GM21515 (cell line): ENCODE results near the gene VENTX.
A peak's percentile ranks its signal among the peaks of the same experiment; 100 is the strongest.

Experiments
- ATAC-seq: cut with Tn5 transposase; IDR thresholded peaks from one replicate; pipeline ENCODE4 v1.9.1; 2021; ENCODE audit not compliant: unreplicated experiment

The VENTX gene

GRCh38 chr10:133270773-133271297 is 33.2 kb downstream of the VENTX start:
- ATAC-seq = no peak

DNA sequence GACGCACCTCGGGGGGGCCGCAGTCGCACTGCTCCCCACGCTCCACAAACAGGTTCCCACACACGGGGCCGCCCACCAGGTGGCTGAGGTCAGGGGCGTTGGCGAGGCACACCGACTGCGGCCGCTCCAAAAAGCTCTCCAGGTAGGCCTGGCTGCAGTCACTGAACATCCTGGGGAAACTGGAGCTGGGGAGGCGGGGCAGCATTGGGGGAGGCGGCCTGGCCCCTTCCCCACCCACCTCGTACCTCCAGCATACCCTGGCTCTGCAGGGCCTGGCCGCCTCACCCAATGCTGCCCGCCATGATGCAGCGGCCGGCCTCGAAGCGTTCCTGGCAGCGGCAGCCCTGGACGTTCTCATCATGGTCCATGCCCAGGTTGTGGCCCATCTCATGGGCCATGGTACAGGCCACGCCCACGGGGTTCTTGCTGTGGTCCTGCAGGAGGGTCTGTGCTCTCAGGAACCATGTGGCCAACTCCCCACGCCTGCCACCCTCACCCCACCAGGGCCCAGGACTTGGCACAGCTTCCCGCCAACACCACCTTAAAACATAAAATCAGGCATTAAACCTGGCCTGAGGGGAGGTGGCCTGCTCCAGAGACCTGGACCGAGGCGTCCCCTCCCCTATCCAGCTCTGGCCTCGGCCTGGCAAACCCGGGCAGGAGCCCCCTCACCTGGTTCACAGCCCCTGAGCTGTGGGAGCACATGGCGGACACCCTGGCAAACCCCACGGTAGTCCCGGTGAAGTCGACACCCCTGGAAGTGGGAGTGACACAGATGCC is 34.1 kb downstream of the VENTX start:
- ATAC-seq = no peak

- ATAC-seq = no peak
These were observed 34.8 kb downstream of the VENTX start for GRCh38 chr10:133272301-133272963.

GRCh38 chr10:133272964-133273420 is 35.3 kb downstream of the VENTX start:
- ATAC-seq = no peak

DNA sequence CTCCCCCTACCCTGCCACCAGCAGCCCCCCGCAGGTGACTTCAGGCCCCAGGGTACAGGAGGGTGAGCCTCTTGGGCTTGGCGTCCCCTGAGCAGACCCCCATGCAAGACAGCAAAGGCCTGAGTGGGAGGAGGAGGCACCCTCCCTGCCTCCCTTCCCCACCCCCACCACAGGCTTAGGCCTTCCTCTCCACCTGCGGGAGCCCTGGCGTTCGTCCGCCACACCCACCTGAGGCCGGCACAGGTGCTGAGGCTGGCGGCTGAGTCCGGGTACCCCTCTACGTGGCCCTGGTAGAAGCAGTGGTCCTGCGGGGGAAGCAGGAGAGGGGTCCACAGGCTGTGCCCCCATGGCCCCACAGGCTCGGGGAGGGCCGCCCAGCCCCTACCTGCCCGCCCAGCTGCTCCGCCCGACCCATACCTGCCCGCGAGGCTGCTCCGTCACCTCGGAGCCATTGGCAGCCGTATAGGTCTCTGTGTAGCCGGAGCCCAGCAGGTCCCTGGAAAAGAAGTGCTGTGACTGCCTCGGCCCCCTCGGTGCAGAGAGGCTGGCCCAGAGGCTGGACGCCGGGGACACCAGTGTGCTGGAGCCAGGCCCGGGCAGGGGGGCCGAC is 36.0 kb downstream of the VENTX start:
- ATAC-seq = no peak

DNA sequence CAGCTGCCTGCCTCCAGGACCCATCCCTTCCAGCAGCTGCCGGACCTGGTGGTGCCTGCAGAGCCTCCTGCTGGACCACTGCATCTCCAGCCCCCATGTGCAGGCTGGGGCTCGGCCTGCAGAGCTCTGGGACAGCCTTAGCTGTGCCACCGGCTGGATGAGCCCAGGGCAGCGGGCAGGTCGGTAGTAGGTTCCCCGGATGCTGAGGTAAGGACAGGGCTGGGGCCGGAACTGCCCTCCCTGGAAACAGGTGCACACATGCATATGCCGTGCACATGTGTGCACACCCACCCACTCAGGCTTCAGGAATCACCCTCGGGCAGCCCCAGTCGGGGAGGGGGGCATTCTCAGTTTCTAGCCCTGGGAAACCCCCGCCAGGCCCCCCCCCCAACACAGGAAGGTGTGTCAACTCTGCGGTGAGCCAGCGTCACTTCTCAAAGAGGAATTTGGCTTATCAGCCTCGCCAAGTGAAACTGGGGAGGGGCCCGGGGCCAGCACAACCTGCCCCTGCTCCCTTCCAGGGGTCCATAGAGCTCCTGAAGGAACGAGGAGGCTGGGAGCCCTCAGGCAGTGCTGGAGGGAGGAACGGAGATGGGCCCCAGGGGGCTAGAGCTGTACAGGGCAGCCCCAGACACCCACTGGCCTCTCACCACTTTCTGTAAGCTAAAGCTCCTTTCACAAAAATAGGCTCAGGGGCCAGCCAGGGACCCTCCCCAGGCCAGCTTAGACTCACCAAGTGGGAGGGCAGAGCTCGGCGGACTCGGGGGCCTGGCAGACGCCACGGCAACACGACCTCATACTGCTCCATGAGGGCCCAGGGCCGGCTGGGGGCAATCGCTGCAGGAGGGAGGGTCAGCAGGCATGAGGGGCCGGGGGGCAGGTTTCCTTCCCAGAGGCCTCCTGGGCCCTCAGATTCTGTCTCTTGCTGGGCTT is 37.4 kb downstream of the VENTX start:
- ATAC-seq = peak; percentile 46

- peak; percentile 30 for ATAC-seq
These were observed 38.0 kb downstream of the VENTX start for GRCh38 chr10:133275684-133276092.

- no peak for ATAC-seq
These were observed 38.4 kb downstream of the VENTX start for GRCh38 chr10:133276100-133276434.

- ATAC-seq = peak; percentile 41
These were observed 39.0 kb downstream of the VENTX start, which contains the start of gene ADAM8 for GRCh38 chr10:133276435-133277201. Gene ADAM8 (minus strand): TSS chr10:133276868. CDS start chr10:133276817, 51 bp downstream.

- ATAC-seq = no peak
These were observed 39.8 kb downstream of the VENTX start for GRCh38 chr10:133277277-133277992.

DNA sequence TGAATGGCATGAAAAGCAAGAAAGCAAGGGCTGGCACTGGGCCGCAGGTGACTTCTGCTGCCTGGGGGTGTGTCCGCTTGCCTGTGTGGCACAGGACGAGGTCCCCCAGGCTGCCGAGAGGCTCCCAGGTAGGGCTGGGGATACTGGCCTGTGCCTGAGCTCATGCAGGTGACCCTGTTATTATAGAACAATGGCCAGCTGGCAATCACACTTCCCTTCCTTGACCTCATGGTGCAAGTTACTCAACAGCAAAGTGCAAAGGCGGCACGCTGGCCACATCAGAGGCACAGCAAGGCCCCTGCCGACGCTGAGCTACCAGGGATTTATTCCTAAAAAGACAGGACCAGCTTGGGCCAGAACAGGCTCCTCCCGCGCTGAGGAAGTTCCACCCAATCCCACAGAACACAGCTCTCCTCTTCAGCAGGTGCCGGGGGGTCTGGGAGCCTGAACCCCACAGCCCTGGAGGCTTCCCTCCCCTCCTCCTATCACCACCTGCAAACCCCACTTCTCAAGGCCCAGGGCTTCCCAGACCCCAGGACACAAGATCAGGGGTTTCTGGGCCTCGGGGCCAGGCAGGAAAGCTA is 40.4 kb downstream of the VENTX start:
- no peak for ATAC-seq

- ATAC-seq = peak; percentile 45
These were observed 41.1 kb downstream of the VENTX start for GRCh38 chr10:133278577-133279265.

- ATAC-seq = no peak
These were observed 41.9 kb downstream of the VENTX start for GRCh38 chr10:133279326-133280226.

DNA sequence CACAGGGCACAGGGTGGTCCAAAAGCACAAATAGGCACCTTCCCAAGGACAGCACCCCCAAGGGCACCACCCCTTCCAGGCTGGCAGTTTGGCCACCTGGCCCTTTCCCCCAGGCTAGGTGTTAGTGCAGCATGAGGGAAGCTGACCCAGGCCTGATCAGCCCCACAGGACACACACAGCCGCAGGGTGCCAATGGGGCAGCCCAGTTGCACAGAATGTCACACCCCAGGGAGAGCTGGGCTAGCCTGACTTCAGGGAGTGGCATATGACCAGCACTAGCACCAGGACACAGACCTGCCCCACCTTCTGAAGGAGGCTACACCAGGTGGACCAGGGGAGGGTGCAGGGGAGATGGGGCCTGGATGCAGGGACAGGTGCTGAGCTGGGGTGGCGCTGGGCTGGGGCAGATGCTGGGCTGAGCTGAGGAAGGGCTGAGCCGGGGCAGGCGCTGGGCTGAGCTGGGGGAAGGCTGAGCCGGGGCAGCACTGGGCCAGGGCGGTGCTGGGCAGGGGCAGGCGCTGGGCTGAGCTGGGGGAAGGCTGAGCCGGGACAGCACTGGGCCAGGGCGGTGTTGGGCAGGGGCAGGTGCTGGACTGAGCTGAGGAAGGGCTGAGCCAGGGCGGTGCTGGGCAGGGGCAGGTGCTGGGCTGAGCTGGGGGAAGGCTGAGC is 42.9 kb downstream of the VENTX start:
- no peak for ATAC-seq

DNA sequence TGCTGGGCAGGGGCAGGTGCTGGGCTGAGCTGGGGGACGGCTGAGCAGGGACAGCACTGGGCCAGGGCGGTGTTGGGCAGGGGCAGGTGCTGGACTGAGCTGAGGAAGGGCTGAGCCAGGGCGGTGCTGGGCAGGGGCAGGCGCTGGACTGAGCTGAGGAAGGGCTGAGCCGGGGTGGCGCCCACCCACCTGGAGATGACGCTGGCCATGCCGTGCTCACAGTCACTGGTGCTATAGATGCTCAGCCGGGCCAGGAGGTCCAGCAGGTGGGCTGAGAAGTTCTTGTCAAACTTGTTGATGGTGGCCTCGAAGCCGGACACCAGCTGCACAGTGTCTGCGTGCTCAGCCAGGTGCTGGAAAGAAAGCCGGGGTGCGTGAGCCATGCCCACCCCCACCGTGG is 43.4 kb downstream of the VENTX start:
- ATAC-seq = no peak

DNA sequence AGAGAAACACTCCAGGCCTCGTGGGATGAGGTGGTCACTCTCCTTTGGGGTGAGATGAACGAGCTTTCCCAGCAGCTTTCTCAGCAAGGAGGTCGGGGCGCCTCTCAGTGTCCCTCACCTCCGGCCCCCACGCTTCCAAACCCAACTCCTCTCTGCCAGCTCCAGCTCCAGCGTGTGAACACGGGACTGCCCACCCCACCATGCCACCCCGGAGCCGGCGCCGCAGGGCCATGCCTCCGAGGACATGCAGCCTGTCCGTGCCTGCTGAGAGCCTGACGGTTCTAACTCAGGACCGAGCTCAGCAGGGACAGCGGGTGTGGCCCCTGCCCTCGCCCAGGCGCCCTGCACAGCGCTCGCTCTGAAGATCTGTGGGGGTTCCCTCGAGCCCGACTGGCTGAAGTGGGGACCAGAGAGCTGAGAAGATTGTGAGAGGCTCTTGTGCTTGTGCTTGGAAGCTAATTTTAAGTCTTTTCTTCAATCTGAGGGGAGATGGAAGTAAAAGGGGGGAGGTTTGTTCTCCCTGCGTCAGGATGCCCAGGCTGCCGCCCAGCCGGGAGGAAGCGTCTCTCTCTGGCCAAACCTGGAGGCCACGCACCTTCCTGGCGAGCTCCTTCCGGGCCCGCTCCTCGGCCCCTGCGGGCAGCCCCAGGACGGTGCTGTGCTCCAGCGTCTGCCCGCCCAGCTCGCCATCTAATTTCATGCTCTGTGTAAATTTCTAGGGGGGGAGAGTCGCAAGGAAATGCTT is 44.1 kb downstream of the VENTX start:
- no peak for ATAC-seq
